ENCODE data around the gene SRP14. TPM values are rescaled to one million over a fixed set of nuclear protein-coding genes. Genes with fewer than 3 reads are reported as not detected.

SRP14 gene, protein sequence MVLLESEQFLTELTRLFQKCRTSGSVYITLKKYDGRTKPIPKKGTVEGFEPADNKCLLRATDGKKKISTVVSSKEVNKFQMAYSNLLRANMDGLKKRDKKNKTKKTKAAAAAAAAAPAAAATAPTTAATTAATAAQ
- total RNA-seq: 163 and 166 TPM in 2 replicates

DNA sequence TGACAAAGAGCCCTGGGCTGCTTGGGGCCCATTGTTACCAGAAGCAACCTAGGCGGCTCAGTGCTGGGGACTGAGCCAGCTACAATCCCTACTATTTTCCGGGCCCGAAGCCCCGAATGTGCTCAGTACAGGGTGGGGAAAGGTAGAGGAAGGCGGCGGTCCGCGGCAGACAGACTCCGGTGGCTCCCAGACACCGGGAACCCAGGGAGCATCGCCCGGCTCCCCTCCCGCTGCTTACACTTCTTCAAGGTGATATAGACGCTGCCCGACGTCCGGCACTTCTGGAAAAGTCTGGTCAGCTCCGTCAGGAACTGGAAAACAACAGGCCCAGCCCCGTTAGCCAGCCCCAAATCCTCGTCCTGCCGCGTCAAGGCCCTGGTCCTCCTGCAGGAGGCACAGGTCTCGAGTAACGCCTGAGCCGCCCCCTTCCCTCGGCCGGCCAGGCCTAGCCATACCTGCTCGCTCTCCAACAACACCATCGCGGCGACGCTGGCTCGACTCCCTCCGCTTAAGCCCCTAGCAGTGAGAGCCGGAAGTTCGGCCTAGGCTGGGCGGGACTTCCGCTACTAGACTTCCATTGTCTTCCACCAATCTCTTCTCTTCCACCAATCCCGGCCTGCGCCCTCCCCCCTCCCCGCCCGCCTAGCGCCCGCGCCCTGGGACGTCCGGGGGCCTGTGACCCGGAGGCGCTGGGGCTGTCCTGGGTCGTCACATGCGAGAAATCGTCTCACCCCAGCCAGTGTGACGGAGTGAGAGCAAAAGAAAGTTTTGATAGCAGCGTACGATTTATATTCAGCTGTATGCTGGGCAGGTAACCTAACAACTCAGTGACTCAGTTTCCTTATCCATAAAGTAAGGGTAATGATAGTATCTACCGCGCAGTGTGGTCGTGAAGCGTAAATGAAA is at the start of gene SRP14:
Gene SRP14 (minus strand): TSS at position 544 of the 906 bp plus-strand sequence. CDS start 65 bp downstream, at position 479.

Other genes with a start within 250 kb of the SRP14 start
- gene GPR176, start 118.9 kb downstream of the SRP14 start, total RNA-seq: 140 and 142 TPM in 2 replicates
- gene EIF2AK4, start 105.1 kb downstream of the SRP14 start, total RNA-seq: 64.0 and 75.5 TPM in 2 replicates
- gene BMF, start 69.7 kb upstream of the SRP14 start, total RNA-seq: 3.2 and 3.5 TPM in 2 replicates
- 10.7 and 16.3 TPM in 2 replicates for gene BUB1B, start 121.9 kb upstream of the SRP14 start, total RNA-seq
- gene PAK6, start 199.9 kb upstream of the SRP14 start, total RNA-seq: not detected in 2 replicates
- gene ANKRD63, start 243.9 kb upstream of the SRP14 start, total RNA-seq: not detected in 2 replicates

Measured in articular chondrocyte of knee joint (primary cell).